Left ventricle myocardium inferior (tissue), 1 donor: ENCODE results near the gene DAAM2. TPM values are rescaled to one million over a fixed set of nuclear protein-coding genes. Genes with fewer than 3 reads are reported as not detected.

Experiments used
- DNase-seq: peaks from one replicate; pipeline ENCODE4 v3.0.0-alpha.2; 2020
- H3K27ac ChIP-seq: fragments of 200-600 bp; replicated peaks from 2 replicates; pipeline ENCODE4 v1.8.0; 2021
- H3K27me3 ChIP-seq: fragments of 200-600 bp; 2 replicates; pipeline ENCODE4 v1.8.0; 2021; ENCODE audit warnings: low read depth
- H3K36me3 ChIP-seq: fragments of 200-600 bp; 2 replicates; pipeline ENCODE4 v1.8.0; 2021
- H3K4me1 ChIP-seq: fragments of 200-600 bp; 2 replicates; pipeline ENCODE4 v1.8.0; 2021
- H3K4me3 ChIP-seq: fragments of 200-600 bp; 2 replicates; pipeline ENCODE4 v1.8.0; 2021; ENCODE audit warnings: mild to moderate bottlenecking, moderate library complexity
- H3K9me3 ChIP-seq: fragments of 200-600 bp; replicated peaks from 2 replicates; pipeline ENCODE4 v1.8.0; 2021
- intact Hi-C: fragments of 100-400 bp; cut with micrococcal nuclease; formaldehyde crosslinking; loops from one replicate; pipeline ENCODE4 v1.11.0; 2022
- total RNA-seq: library from RNA; stranded (reverse); fragmentation: NEBNext Ultra II Directional; extraction: Animal tissue kit (Norgen Biotek cat#: 25700); gene quantifications from one replicate; pipeline ENCODE4 v1.2.1, GENCODE V29; 2021
- TF ChIP-seq, protein P1 (sequence below): fragments of 200-600 bp; IDR thresholded peaks from 2 replicates; pipeline ENCODE4 v1.8.0; 2021; ENCODE audit warnings: antibody characterized with exemption, mild to moderate bottlenecking, borderline replicate concordance
- donor health status: DM: no; HTN: yes; CAD: no; lungs with severe emphysema.

Gene DAAM2
- total RNA-seq, 1 donor from 2014 or later = 19.1 TPM

DNA sequence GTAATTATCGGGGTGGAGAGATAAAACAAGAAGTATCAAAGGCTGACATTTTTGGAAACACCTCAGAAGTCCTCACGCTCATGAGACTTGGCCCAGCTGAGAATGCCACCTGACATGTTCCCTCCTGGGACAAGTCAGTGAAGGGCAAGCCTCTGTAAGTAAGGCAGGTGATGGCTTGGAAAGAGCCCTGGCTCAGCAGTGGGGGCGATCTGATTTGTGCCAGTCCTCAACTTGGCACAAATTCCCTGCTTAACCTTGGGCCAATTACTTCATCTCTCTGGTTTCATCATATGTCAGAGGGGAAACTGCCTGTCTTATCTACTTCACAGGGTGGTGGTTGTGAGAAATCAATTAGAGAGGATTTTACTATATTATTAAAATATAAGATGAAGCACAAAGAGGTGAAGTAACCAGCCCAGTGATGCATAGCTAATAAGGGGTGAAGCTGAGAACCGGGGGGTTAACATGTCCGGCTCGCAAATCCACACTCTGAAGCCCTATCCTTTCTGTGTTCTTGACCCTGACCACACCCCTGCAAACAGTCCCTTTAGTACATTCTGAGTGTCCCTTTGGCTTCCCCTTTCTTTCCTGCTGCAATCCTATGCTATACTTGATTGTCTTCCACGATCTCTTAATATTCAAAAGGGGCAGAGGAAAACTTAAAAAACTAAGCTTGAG, 150.9 kb downstream of the DAAM2 start:
- H3K27ac ChIP-seq = peak overlapping the region; percentile 23
- no peak for DNase-seq
- TF ChIP-seq, protein P1, sequence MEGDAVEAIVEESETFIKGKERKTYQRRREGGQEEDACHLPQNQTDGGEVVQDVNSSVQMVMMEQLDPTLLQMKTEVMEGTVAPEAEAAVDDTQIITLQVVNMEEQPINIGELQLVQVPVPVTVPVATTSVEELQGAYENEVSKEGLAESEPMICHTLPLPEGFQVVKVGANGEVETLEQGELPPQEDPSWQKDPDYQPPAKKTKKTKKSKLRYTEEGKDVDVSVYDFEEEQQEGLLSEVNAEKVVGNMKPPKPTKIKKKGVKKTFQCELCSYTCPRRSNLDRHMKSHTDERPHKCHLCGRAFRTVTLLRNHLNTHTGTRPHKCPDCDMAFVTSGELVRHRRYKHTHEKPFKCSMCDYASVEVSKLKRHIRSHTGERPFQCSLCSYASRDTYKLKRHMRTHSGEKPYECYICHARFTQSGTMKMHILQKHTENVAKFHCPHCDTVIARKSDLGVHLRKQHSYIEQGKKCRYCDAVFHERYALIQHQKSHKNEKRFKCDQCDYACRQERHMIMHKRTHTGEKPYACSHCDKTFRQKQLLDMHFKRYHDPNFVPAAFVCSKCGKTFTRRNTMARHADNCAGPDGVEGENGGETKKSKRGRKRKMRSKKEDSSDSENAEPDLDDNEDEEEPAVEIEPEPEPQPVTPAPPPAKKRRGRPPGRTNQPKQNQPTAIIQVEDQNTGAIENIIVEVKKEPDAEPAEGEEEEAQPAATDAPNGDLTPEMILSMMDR = no peak
- no peaks in the 10 kb centered on the region for H3K27me3 ChIP-seq
- no peaks in the 10 kb centered on the region for H3K36me3 ChIP-seq
- intact Hi-C loops = no loop called here
- H3K4me1 ChIP-seq = peaks cover 25% of the 10 kb centered on the region
- no peak overlapping the region for H3K4me3 ChIP-seq
- H3K9me3 ChIP-seq = no peaks in the 10 kb centered on the region

DNA sequence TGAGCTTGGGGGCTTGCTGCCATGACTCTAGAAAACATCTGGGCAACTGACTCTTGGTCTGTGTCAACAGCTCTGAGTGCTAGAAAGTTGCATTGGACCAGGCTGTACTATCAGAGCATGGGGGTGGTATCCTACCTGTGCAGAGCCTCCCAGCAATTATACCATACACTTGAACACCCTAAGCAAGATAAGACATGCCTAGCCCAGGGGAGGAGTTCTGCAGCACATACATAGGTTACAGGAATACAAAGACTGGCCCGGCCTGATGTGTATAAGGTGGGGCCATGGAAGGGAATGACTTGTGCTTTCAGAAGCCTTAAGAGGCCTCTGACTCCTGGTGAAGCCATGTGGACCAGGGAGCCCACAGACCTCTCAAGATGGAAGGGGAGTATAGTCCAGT, 153.4 kb downstream of the DAAM2 start:
- H3K9me3 ChIP-seq = no peaks in the 10 kb centered on the region
- intact Hi-C loops = no loop called here

DNA sequence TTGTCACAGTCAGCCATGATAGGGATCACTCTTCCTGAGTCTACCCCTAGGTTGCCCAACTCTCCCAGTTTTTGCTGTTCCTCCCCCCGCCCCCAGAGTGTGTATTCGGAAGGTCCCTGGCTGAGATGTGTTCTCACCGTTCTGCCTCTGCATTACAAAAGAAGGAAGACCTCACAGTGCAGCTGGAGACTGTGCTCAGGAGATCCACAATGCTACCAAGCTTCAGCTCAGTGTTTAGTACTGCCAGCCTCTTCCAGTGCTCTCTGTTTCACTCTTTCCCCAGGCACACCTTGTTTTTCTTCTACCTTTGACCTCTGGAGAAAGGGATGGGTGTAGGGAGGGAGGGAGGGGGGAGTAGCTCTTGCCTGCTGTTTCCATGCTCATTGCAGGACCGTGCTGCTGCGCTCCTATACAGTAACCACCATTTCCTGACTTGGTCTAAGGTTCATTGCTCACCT, 155.5 kb downstream of the DAAM2 start:
- Histone ChIP-seq H3K4me1 (peaks cover 22% of the 10 kb centered on the region), H3K27me3 (no peaks in the 10 kb centered on the region), H3K9me3 (no peaks in the 10 kb centered on the region), H3K27ac (no peak overlapping the region), H3K4me3 (no peak overlapping the region), H3K36me3 (no peaks in the 10 kb centered on the region)
- no peak for DNase-seq
- TF ChIP-seq, protein P1 = no peak
- intact Hi-C loops = no loop called here

More for the DNA sequence above, 153.4 kb downstream of the DAAM2 start:
- H3K36me3 ChIP-seq = no peaks in the 10 kb centered on the region
- no peaks in the 10 kb centered on the region for H3K27me3 ChIP-seq
- TF ChIP-seq, protein P1 = no peak
- H3K4me3 ChIP-seq = no peak overlapping the region
- H3K27ac ChIP-seq = no peak overlapping the region
- H3K4me1 ChIP-seq = peaks cover 12% of the 10 kb centered on the region
- no peak for DNase-seq

DNA sequence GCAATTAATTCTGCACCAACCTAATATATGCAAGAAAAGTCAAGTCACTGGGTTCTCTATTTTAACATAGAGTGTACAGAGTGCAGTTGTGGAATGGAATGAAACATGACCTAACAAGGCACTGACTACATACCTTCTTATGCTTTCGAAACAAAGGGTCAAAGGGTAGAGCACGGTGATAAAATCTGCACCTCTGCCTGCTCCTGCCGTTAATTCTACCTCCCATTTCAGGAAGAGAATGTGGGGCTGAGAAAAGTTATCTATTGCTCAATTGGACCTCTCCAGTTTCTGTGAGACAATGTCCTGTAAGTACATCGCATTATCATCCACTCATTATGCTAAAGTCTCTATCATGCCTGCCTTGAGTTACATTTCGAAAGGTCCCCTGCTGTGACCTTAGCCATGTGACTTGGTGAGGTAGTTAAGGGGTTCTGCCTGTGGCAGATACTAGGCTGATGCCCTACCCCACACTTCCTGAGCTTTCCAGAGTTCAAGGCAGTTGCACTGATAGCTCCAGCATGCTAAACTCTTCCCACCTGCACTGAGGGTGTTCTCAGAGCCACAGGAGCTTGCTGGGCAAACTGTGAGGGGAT, 156.1 kb downstream of the DAAM2 start:
- Histone ChIP-seq H3K27me3 (no peaks in the 10 kb centered on the region), H3K9me3 (no peaks in the 10 kb centered on the region), H3K4me1 (peaks cover 18% of the 10 kb centered on the region), H3K4me3 (no peak overlapping the region), H3K36me3 (no peaks in the 10 kb centered on the region), H3K27ac (no peak overlapping the region)
- intact Hi-C loops = no loop called here
- DNase-seq = no peak
- TF ChIP-seq, protein P1 = no peak

DNA sequence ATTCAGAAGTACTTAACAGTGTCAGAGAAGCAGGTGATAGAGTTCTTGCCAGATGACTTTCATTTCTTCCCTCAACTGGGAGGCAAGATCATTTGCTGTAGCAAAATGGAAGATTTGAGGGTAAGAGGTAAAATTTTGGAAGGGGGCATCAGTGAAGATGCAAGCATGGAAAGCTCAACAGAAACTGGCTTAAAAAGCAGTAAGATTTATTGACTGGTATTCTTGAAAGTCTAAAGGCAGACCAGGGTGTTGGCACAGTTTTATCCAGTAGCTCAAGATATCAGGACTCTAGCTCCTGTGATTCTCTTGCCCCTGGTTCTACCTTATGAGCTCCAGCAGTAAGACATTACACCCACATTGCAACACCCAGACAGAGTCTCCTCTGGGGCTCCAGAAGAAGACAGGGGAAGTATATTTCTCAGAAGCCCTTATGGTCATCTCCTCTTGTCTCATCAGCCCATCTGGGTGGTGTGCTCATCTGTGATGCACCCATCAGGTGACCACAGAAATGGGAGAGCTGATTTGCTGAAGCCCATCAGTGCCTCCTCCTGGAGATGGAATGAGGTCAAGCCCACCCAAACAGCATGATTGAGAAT, 158.0 kb downstream of the DAAM2 start:
- no peak for DNase-seq
- Histone ChIP-seq H3K36me3 (no peaks in the 10 kb centered on the region), H3K27ac (no peak overlapping the region), H3K4me1 (peaks cover 18% of the 10 kb centered on the region), H3K4me3 (no peak overlapping the region), H3K9me3 (no peaks in the 10 kb centered on the region), H3K27me3 (no peaks in the 10 kb centered on the region)
- intact Hi-C loops = no loop called here
- TF ChIP-seq, protein P1 = no peak
